Lower leg skin (tissue), 3 donors: ENCODE results near the gene MRO.

ENCODE experiments used
- CTCF ChIP-seq, 3 donors: fragments of 450-650 bp; IDR thresholded peaks; one replicate each; pipeline ENCODE4 v1.5.1; 2016; ENCODE audit warnings: antibody characterized with exemption in 3 of 3, mild to moderate bottlenecking in 3 of 3, moderate library complexity in 2 of 3
- POLR2A ChIP-seq, 2 donors: fragments of 450-650 bp; IDR thresholded peaks; one replicate each; pipeline ENCODE4 v1.6.1; 2016 to 2017; ENCODE audit warnings: antibody characterized with exemption in 2 of 2, mild to moderate bottlenecking in 1 of 2, moderate library complexity in 1 of 2

DNA sequence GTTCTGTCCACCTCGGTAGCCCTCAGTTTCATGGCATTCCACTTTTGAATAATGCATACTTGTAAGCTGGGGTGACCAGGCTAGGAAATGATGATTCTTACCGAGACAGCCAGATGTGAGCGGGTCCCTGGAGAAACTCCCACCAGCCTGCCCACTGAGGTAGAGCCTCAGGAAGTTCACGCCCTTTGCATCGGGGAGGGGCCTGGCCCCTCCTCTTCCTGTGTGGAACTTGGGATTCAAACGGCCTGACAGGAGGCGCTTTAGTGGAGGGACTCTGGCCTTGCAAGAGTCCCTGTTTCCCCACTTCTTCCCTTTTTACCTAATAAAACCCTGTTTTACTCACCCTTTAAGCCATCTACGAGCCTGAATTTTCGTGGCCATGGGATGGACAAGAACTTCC lies 44.6 kb downstream of the MRO start:
- TF ChIP-seq CTCF (IDR thresholded peaks at IDR 0.05), result no peak
- no peak for TF ChIP-seq POLR2A (IDR thresholded peaks at IDR 0.05)
